Regular cardiac myocyte (primary cell): ENCODE data around the gene COTL1. TPM values are rescaled to one million over a fixed set of nuclear protein-coding genes. Genes with fewer than 3 reads are reported as not detected.

Experiments
- total RNA-seq: library from RNA; depleted of rRNA; stranded (reverse); fragments of >200 nt; gene quantifications from 2 replicates; pipeline ENCODE4 v1.2.3, GENCODE V29; 2014

COTL1 gene
- total RNA-seq, result 57.5 and 200 TPM in 2 replicates

GRCh38 chr16:84617791-84618580 is at the start of gene COTL1:
COTL1 (minus strand) TSS chr16:84618078; CDS start chr16:84617914, 164 bp downstream.

GRCh38 chr16:84647828-84648594 is 30.1 kb upstream of the COTL1 start, which contains the start of gene KLHL36:
KLHL36 (plus strand) TSS chr16:84648511; CDS start chr16:84650868, 2,357 bp downstream.

Other genes starting within 250 kb of the COTL1 start
- not detected in 2 replicates for gene ATP2C2, start 249.5 kb downstream of the COTL1 start, total RNA-seq
- 27.9 and 29.7 TPM in 2 replicates for gene MEAK7, start 113.4 kb downstream of the COTL1 start, total RNA-seq
- gene KLHL36, start 30.4 kb upstream of the COTL1 start, total RNA-seq, result 61.7 and 106 TPM in 2 replicates
- 33.8 and 53.3 TPM in 2 replicates for gene USP10, start 81.9 kb upstream of the COTL1 start, total RNA-seq
- 3.3 and 14.1 TPM in 2 replicates for gene CRISPLD2, start 201.9 kb upstream of the COTL1 start, total RNA-seq